ENCODE results near the gene SETDB2. TPM values are rescaled to one million over a fixed set of nuclear protein-coding genes. Genes with fewer than 3 reads are reported as not detected.

SETDB2 gene
- total and polyA plus RNA-seq, 2 of the 4 experiments (the other 2 are of a cell fraction), result 4.3 to 5.7 TPM

DNA sequence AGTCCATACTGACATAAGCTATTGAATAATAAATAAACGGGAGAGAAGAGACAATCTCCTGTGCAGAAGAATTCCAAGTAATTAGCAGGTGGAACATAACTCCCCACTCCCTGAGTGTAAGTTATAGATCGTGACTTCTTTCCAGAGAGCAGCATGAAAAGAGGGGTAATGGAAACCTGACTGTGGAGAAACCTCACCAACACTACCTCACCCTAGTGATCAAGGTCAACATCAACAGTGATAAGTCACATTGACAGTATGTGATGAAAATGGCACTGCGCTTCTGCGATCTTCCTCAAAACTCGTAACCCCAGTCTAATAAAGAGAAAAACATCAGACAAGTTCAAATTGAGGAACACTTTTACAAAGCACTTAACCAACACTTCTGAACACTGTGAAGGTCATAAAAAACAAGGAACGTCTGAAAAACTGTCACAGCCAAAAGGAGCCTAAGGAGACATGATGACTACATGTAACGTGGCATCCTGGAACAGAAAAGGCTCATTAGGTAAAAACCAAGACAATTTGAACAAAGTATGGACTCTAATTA lies 20.0 kb upstream of the SETDB2 start:
- Histone ChIP-seq H3K4me3 (ENCODE audit: insufficient read depth, low read depth, low read length) (no peak overlapping the region), H4K8ac (ENCODE audit: low read depth in 2 of 2, low read length in 2 of 2) (no peak overlapping the region), H3K23ac (ENCODE audit: low read depth, low read length) (no peak overlapping the region), H4K91ac (ENCODE audit: insufficient read depth, low read depth, low read length) (no peak overlapping the region), H2AK9ac (replicated peaks; ENCODE audit: low read depth, low read length, poor library complexity) (no peak overlapping the region), H2AFZ (replicated peaks; ENCODE audit: low read length, poor library complexity) (no peak overlapping the region), H2BK5ac (ENCODE audit: low read depth, low read length, poor library complexity, severe bottlenecking) (no peak overlapping the region), H3K56ac (ENCODE audit: extremely low read depth, insufficient read depth, low read length) (no peak overlapping the region), H2AK5ac (ENCODE audit: low read depth, low read length) (no peak overlapping the region), H4K20me1 (ENCODE audit: insufficient read depth, low read length) (no peaks in the 10 kb centered on the region), H2BK20ac (ENCODE audit: low read depth, low read length) (no peak overlapping the region), H3K36me3 (ENCODE audit: control insufficient read depth, insufficient read depth, low read length) (no peaks in the 10 kb centered on the region; the same call in 1 of the 2 replicates), H2BK120ac (ENCODE audit: low read depth, low read length) (no peak overlapping the region), H3K9ac (ENCODE audit: low read depth, low read length) (no peak overlapping the region), H3K79me1 (ENCODE audit: low read depth in 1 of 2, low read length in 2 of 2) (no peaks in the 10 kb centered on the region), H3K27me3 (ENCODE audit: control insufficient read depth, insufficient read depth, low read length) (no peaks in the 10 kb centered on the region), H3K4ac (ENCODE audit: low read depth, low read length) (no peak overlapping the region), H3K27ac (ENCODE audit: insufficient read depth, low read length) (no peak overlapping the region), H2BK15ac (ENCODE audit: low read depth, low read length) (no peak overlapping the region), H3K4me1 (ENCODE audit: control insufficient read depth, insufficient read depth, low read length) (no peaks in the 10 kb centered on the region), H4K5ac (ENCODE audit: low read depth, low read length) (no peak overlapping the region), H3K4me2 (ENCODE audit: low read depth, low read length) (no peak overlapping the region), H3K9me1 (ENCODE audit: insufficient read depth, low read length) (0 out of 2 replicates have a peak, but pooled peaks cover 4% of the 10 kb centered on the region), H3K14ac (replicated peaks; ENCODE audit: low read depth, low read length) (no peak overlapping the region), H3K9me3 (ENCODE audit: control insufficient read depth, insufficient read depth, low read length) (no peaks in the 10 kb centered on the region), H3K18ac (ENCODE audit: low read depth, low read length) (no peak overlapping the region)
- no TSS peak for BruUV-seq (replicated peaks)
- ATAC-seq (ENCODE audit: low read depth), result no peak
- in situ Hi-C loops (cut with MboI; ENCODE audit: low sequenced_read_pairs), result no loop called here
- no peak for DNase-seq
- WGBS, 2 experiments (ENCODE audit: extremely low coverage in 2 of 2, insufficient read length in 1 of 2), result no CpG with 5 or more reads among the region's 7 CpGs
- dilution Hi-C loops (cut with HindIII; ENCODE audit: low sequenced_read_pairs, unreplicated experiment), result no loop called here
- intact Hi-C loops (cut with micrococcal nuclease), result no loop called here
- ChIA-PET POLR2A (ENCODE audit: unreplicated experiment) (no interaction called here), CTCF (no interaction called here)
- TF ChIP-seq BHLHE40 (IDR thresholded peaks at IDR 0.05; ENCODE audit: low read depth, low read length) (no peak), SMC3 (IDR thresholded peaks at IDR 0.05; ENCODE audit: low read depth, low read length) (no peak), CTCF (conservative IDR thresholded peaks at IDR 0.05; ENCODE audit: low read depth, low read length) (no peak), ELK1 (IDR thresholded peaks at IDR 0.05; ENCODE audit: borderline replicate concordance, low read depth, low read length) (no peak), MAZ (IDR thresholded peaks at IDR 0.05; ENCODE audit: borderline replicate concordance, low read depth, low read length) (no peak), CEBPB (IDR thresholded peaks at IDR 0.05; ENCODE audit: low read depth, low read length) (no peak), POLR2A (IDR thresholded peaks at IDR 0.05; ENCODE audit: low read depth, low read length) (no peak), NFE2L2 (IDR thresholded peaks at IDR 0.05; ENCODE audit: low read depth, low read length) (no peak), USF2 (IDR thresholded peaks at IDR 0.05; ENCODE audit: low read depth, low read length) (no peak), CHD1 (IDR thresholded peaks at IDR 0.05; ENCODE audit: low read depth, low read length) (no peak), MXI1 (IDR thresholded peaks at IDR 0.05; ENCODE audit: borderline replicate concordance, low read depth, low read length) (no peak), RCOR1 (IDR thresholded peaks at IDR 0.05; ENCODE audit: insufficient replicate concordance, low read length) (no peak), FOS (IDR thresholded peaks at IDR 0.05; ENCODE audit: low read depth, low read length) (no peak), RAD21 (IDR thresholded peaks at IDR 0.05; ENCODE audit: low read length) (no peak), MAFK (IDR thresholded peaks at IDR 0.05; ENCODE audit: low read depth, low read length) (no peak), RFX5 (IDR thresholded peaks at IDR 0.05; ENCODE audit: low read depth, low read length) (no peak)

Measured in IMR-90 (cell line).